HepG2 (cell line): ENCODE results near the gene INPP5K.

Experiments
- BRCA1 ChIP-seq: sonication (generic); formaldehyde crosslinking; IDR thresholded peaks from 2 replicates; pipeline ENCODE4 v1.4.0; 2020; ENCODE audit warnings: missing genetic modification reagents
- MTF2 ChIP-seq: sonication (generic); formaldehyde crosslinking; IDR thresholded peaks from 2 replicates; pipeline ENCODE4 v1.5.0; 2020; ENCODE audit warnings: missing genetic modification reagents, borderline replicate concordance
- POLR2A ChIP-seq, 2 experiments: IDR thresholded peaks; 2 replicates each; pipeline ENCODE4 v1.6.1; 2011; ENCODE audit warnings: low read depth in 2 of 2, low read length in 2 of 2, mild to moderate bottlenecking in 1 of 2, moderate library complexity in 1 of 2; ENCODE audit not compliant: insufficient read depth in 1 of 2
- POLR2AphosphoS5 ChIP-seq: IDR thresholded peaks from 2 replicates; pipeline ENCODE4 v1.6.1; 2012; ENCODE audit warnings: low read depth, low read length
- RBM22 ChIP-seq: fragments of 200-400 bp; formaldehyde crosslinking; optimal IDR thresholded peaks from 2 replicates; pipeline ENCODE3; 2017; ENCODE audit warnings: mild to moderate bottlenecking, low read length, moderate library complexity
- RELA ChIP-seq: sonication (generic); formaldehyde crosslinking; IDR thresholded peaks from 2 replicates; pipeline ENCODE4 v1.4.0; 2020; ENCODE audit warnings: missing genetic modification reagents
- SMC3 ChIP-seq: IDR thresholded peaks from 2 replicates; pipeline ENCODE4 v1.6.1; 2011; ENCODE audit warnings: low read length, improper control_type of control experiment
- SRF ChIP-seq: IDR thresholded peaks from 2 replicates; pipeline ENCODE4 v1.6.1; 2011; ENCODE audit warnings: mild to moderate bottlenecking, low read depth, low read length, moderate library complexity
- ZSCAN30 ChIP-seq: sonication (generic); formaldehyde crosslinking; IDR thresholded peaks from 2 replicates; pipeline ENCODE4 v1.5.0; 2020; ENCODE audit warnings: mild to moderate bottlenecking, missing genetic modification reagents
- TF ChIP-seq, protein P1 (sequence below): sonication (generic); formaldehyde crosslinking; IDR thresholded peaks from 2 replicates; pipeline ENCODE4 v1.5.0; 2020; ENCODE audit warnings: mild to moderate bottlenecking, missing genetic modification reagents, moderate library complexity
- TF ChIP-seq, protein P2 (sequence below): sonication (generic); formaldehyde crosslinking; IDR thresholded peaks from 2 replicates; pipeline ENCODE4 v1.5.1; 2020; ENCODE audit warnings: missing genetic modification reagents, mild to moderate bottlenecking, borderline replicate concordance

GRCh38 chr17:1512351-1512750 lies 4.1 kb downstream of the INPP5K start:
- no peak for TF ChIP-seq MTF2 (CRISPR knock-in tag)
- TF ChIP-seq, protein P1, sequence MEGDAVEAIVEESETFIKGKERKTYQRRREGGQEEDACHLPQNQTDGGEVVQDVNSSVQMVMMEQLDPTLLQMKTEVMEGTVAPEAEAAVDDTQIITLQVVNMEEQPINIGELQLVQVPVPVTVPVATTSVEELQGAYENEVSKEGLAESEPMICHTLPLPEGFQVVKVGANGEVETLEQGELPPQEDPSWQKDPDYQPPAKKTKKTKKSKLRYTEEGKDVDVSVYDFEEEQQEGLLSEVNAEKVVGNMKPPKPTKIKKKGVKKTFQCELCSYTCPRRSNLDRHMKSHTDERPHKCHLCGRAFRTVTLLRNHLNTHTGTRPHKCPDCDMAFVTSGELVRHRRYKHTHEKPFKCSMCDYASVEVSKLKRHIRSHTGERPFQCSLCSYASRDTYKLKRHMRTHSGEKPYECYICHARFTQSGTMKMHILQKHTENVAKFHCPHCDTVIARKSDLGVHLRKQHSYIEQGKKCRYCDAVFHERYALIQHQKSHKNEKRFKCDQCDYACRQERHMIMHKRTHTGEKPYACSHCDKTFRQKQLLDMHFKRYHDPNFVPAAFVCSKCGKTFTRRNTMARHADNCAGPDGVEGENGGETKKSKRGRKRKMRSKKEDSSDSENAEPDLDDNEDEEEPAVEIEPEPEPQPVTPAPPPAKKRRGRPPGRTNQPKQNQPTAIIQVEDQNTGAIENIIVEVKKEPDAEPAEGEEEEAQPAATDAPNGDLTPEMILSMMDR (CRISPR knock-in tag) = no peak
- TF ChIP-seq, protein P2, sequence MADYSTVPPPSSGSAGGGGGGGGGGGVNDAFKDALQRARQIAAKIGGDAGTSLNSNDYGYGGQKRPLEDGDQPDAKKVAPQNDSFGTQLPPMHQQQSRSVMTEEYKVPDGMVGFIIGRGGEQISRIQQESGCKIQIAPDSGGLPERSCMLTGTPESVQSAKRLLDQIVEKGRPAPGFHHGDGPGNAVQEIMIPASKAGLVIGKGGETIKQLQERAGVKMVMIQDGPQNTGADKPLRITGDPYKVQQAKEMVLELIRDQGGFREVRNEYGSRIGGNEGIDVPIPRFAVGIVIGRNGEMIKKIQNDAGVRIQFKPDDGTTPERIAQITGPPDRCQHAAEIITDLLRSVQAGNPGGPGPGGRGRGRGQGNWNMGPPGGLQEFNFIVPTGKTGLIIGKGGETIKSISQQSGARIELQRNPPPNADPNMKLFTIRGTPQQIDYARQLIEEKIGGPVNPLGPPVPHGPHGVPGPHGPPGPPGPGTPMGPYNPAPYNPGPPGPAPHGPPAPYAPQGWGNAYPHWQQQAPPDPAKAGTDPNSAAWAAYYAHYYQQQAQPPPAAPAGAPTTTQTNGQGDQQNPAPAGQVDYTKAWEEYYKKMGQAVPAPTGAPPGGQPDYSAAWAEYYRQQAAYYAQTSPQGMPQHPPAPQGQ = no peak
- no peak for TF ChIP-seq RBM22
- TF ChIP-seq SMC3 = no peak
- no peak for TF ChIP-seq RELA (CRISPR knock-in tag)
- no peak for TF ChIP-seq POLR2AphosphoS5
- no peak for TF ChIP-seq SRF
- TF ChIP-seq BRCA1 (CRISPR knock-in tag) = no peak
- TF ChIP-seq ZSCAN30 (CRISPR knock-in tag) = no peak
- TF ChIP-seq POLR2A (IDR thresholded peaks at IDR 0.05; ENCODE audit: insufficient read depth in 1 of 2, low read depth in 2 of 2, low read length in 2 of 2) = no peak
